Activated CD4-positive, alpha-beta T cell treated with anti-CD3 and anti-CD28 coated beads for 4 hours (primary cell): ENCODE results near the gene DNAH8.
A peak's percentile ranks its signal among the peaks of the same experiment; 100 is the strongest.
"Not testable (repeated sequence)": the region's sequence is repeated elsewhere in the genome, so short reads cannot be mapped to it uniquely, and the experiment has no call there.

ENCODE experiments used
- DNase-seq, 2 donors: peaks; one replicate each; pipeline ENCODE4 v3.0.0-alpha.2; 2020

DNAH8 gene

DNA sequence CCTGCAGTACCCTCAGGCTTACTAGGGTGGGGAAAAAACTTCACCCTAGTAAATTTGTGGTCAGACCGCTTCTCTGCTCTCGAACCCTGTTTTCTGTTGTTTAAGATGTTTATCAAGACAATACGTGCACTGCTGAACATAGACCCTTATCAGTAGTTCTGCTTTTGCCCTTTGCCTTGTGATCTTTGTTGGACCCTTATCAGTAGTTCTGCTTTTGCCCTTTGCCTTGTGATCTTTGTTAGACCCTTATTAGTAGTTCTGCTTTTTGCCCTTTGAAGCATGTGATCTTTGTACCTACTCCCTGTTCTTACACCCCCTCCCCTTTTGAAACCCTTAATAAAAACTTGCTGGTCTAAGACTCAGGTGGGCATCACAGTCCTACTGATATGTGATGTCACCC, 15.4 kb upstream of the DNAH8 start:
- not testable (repeated sequence) for DNase-seq

GRCh38 chr6:38701551-38701950, 13.6 kb upstream of the DNAH8 start:
- no peak for DNase-seq

- DNase-seq, result peak; percentile 95 to 96
Measured at GRCh38 chr6:38702558-38703397, 12.3 kb upstream of the DNAH8 start, which contains the start of gene GLO1. TSS of gene GLO1 (minus strand) at chr6:38703145. CDS start at chr6:38703054, 91 bp downstream.

DNA sequence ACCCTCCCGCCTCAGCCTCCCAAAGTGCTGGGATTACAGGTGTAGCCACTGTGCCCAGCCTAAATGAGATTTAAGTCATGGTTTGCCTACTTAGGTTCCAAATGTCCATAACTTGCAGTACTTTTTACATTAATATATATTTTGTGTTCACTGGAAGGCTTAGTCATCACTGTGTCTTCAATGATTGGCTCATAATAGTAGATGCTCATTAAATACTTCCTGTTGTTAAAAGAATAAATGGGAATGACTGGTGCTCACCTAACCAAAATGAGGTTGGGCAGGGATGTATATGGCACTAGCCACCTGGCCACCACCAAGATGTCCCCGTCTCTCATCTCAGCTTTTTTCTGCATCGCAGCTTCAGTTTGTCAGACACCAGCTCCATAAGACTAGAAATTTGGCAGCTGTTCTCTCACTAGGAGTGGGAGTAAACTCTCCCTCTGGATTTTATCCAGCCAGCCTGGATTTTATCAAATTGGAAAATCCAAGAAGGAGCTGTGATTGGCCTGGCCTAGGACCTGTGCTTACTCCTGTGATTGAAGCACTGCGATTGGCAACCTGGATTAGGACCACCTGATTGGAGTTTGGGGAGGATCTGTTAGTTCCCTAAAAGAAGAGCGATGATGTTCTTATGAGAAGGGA, 11.0 kb upstream of the DNAH8 start:
- DNase-seq, result no peak

- no peak for DNase-seq
Measured at GRCh38 chr6:38705924-38706323, 9.2 kb upstream of the DNAH8 start.

DNA sequence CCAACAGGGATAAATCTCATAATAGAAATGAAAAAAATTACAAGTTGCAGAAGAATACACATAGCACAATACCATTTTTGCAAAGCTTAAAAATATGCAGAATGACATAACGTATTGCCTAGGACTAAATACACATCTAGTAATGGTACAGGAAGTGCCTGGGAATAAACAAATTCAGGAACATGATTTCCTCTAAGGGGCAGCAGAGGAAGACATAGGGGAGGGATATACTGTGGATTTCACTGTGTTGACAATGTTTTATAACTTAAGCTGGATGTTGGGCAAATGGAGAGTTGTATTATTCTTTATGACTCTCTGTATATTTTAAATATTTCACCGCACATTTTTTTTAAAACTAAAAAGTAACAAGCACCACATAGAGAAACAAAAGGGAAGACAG, 6.6 kb upstream of the DNAH8 start:
- no peak for DNase-seq

DNA sequence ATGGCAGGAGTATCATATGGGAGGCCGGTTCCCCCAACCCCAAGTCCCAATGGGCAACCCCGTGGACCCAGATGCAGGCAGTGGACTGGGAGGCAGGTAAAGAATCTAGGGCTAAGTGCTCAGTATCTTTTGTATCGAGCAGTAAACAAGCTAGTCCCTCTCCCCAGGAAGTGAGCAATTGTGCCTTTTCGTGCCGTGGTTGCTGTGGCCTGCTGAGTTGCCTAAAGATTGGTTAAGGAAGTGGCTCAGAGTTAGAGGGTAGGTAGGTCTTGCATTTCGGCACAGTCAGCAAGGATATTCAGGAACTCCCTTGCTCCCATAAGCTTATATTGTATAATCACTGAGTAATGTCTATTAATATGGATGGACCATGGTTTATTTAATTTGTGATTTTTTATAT, 1.3 kb upstream of the DNAH8 start:
- peak; percentile 26 to 31 for DNase-seq

- no peak for DNase-seq
Measured at GRCh38 chr6:38714239-38715015, 684 bp upstream of the DNAH8 start.

- DNase-seq, result no peak
Measured at GRCh38 chr6:38716825-38717224, 1.7 kb downstream of the DNAH8 start.

DNA sequence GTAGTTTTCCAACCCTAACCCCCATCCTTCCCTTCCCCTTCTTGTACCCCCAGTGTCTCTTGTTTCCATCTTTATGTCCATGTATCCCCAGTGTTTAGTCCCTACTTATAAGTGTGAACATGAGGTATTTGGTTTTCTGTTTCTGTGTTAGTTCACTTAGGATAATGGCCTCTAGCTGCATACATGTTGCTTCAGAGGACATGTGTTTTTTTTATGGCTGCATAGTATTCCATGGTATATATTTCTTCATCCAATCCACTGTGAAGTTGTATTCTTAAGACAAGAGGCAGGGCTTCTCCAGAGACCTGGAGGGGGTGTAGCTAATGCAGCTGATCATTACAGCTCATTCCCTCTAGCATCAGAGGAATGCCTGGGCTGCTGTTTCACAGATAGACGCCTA, 4.2 kb downstream of the DNAH8 start:
- no peak for DNase-seq

- no peak for DNase-seq
Measured at GRCh38 chr6:38720295-38720694, 5.2 kb downstream of the DNAH8 start.

DNA sequence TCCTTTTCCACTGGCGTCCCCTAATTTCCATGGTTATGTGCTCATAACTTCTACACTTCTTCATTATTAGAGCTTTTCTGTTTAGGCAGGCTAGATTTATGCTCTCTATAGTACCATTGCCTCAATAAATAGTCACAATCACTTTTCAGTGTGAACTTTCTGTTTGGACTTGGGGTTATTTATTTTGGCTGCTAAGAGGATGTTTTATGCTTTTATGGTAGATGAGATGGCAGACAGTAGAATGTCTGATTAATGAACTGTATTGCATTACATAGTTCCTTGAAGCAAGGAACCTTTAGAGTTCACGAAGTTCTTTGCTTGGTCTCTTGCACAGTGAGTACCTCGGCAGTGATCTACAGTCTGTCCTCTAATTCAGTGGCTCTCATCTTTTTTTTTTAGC, 6.9 kb downstream of the DNAH8 start:
- no peak for DNase-seq

GRCh38 chr6:38722727-38723334, 7.7 kb downstream of the DNAH8 start:
- no peak for DNase-seq

DNA sequence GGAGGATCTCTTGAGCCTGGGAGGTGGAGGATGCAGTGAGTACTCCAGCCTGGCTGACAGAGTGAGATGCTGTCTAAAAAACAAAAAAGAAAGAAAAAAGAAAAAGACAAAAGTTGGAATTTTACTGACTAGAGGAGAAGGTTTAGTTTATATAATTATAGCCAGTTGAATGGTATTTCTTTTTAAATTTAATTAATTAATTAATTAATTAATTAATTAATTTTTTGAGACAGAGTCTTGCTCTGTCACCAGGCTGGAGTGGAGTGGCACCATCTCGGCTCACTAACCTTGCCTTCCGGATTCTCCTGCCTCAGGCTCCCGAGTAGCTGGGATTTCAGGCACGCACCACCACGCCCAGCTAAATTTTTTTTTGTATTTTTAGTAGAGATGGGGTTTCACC, 8.7 kb downstream of the DNAH8 start:
- DNase-seq, result no peak

- DNase-seq, result no peak
Measured at GRCh38 chr6:38724343-38724742, 9.2 kb downstream of the DNAH8 start.

GRCh38 chr6:38725414-38726183, 10.5 kb downstream of the DNAH8 start:
- DNase-seq, result no peak

DNA sequence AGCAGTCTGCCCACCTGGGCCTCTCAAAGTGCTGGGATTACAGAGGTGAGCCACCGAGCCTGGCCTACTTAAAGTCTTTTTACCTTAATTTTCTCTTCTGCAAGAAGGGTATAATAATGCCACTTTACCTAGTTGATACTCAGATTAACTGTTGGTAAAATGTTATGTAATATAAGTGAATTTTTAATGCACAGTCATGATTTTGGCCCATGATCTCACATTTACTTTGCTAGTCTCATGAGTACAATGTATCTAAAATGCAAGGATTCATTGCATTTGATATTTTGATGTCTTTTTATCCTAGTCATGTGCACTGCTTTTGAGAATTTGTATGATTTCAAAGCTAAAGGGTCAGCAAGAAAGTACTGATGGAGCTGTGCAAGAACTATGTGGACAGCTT, 13.1 kb downstream of the DNAH8 start:
- no peak for DNase-seq

- DNase-seq, result no peak
Measured at GRCh38 chr6:38730140-38730862, 15.2 kb downstream of the DNAH8 start.

GRCh38 chr6:38736951-38737350, 21.8 kb downstream of the DNAH8 start:
- DNase-seq, result no peak

DNA sequence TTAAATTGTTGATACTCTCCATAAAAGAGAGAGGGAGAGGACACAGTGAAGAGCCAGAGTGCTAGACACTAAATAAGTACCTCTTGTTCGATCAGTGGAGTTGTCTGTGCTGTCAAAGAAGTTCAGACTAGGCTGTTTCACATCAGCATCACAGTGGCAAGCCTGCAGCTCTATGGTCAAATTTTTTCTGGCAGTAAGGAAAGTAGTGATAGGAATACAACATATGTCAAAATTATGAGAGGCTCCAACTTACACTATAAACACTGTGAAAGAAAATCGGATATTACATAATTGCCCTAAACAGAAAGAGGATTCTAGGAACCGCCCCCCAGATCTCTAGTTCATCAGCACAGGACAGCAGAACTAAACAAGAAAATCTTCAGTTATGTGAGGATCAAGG, 23.1 kb downstream of the DNAH8 start:
- no peak for DNase-seq

DNA sequence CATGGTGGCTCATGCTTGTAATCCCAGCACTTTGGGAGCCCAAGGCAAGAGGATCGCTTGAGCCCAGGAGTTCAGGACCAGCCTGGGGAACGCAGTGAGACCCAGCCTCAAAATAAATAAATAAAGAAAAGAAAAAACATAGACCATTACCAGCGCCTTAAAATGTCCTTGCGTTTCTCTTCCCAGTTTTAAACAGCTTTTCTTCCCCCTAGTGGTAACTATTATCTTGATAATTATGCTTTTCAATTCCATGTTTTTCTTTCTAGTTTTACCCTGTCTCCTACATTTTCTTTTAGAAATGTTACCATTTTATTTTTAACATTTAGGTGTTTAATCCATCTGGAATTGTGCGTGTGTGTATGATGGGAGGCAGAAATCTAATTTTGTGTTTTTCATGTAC, 24.4 kb downstream of the DNAH8 start:
- no peak for DNase-seq

DNA sequence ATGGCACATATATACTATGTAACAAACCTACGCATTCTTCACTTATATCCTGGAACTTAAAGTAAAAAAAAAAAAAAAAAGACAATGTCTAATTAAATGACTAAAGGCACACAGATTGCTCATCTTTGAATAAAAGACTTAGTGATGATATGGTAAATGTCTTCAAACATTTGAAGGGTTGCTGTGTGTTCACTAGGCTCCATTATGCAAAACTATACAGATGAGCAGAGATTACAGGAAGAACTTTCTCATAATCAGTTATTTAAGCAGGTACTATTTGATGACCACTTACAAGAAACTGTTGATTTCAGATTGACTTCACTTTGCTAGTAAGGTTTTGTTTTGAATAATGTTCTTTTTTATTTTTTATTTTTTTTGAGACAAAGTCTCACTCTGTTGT, 34.4 kb downstream of the DNAH8 start:
- no peak for DNase-seq
